ENCODE data around the gene INPP5A. TPM values are rescaled to one million over a fixed set of nuclear protein-coding genes. Genes with fewer than 3 reads are reported as not detected.

The INPP5A gene
- total and polyA plus RNA-seq, 2 of the 13 experiments (the other 11 are each of a cell fraction or from before 2014, with no cell fraction given), result 17.5 to 37.9 TPM

DNA sequence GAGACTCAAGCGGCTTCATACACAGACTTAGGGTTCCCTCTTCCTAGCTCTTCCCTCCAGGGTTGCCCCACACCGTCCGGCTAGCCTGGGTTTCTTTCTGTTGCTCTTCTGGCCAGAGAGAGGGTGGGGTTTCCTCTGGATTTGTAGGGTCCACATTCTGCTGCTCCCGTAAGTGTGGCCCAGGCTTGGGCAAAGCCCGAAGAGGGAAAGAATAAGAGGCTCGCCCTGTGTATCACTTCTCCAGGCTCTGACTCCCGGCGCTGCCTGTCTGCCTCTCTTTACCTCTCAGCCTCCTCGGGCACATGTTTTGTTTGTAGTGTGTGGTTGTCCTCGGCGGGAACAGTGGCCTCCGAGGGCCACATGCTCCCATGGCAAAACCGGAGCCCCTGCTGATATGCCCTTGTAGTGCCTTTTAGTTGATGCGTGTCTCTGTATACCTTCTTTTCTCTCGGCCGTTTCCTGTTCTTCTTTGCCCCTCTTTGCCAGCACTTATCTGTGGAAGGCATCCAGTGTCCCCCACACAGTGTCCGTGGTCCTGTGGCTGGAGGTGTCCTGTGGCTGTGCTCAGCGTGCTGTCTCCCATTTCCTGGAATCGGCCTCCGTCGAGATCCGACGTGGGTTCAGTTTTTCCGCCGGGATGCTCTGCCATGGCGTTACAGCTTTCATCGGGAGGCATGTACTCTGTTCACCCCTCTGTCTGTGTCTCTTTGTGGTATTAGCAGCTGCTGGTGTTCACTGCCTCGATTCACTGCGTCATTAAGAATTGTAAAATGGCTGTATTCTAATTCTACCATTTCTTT lies 102.9 kb downstream of the INPP5A start (continued):
- TF ChIP-seq, protein P1, sequence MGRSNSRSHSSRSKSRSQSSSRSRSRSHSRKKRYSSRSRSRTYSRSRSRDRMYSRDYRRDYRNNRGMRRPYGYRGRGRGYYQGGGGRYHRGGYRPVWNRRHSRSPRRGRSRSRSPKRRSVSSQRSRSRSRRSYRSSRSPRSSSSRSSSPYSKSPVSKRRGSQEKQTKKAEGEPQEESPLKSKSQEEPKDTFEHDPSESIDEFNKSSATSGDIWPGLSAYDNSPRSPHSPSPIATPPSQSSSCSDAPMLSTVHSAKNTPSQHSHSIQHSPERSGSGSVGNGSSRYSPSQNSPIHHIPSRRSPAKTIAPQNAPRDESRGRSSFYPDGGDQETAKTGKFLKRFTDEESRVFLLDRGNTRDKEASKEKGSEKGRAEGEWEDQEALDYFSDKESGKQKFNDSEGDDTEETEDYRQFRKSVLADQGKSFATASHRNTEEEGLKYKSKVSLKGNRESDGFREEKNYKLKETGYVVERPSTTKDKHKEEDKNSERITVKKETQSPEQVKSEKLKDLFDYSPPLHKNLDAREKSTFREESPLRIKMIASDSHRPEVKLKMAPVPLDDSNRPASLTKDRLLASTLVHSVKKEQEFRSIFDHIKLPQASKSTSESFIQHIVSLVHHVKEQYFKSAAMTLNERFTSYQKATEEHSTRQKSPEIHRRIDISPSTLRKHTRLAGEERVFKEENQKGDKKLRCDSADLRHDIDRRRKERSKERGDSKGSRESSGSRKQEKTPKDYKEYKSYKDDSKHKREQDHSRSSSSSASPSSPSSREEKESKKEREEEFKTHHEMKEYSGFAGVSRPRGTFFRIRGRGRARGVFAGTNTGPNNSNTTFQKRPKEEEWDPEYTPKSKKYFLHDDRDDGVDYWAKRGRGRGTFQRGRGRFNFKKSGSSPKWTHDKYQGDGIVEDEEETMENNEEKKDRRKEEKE (IDR thresholded peaks at IDR 0.05), result no peak
- no peak for TF ChIP-seq ATAD3A (CRISPR knock-in tag; IDR thresholded peaks at IDR 0.05)
- no peak for TF ChIP-seq ZNF24 (IDR thresholded peaks at IDR 0.05)
- no peak for TF ChIP-seq ZNF251 (CRISPR knock-in tag; IDR thresholded peaks at IDR 0.05)
- TF ChIP-seq ZNF598 (CRISPR knock-in tag; IDR thresholded peaks at IDR 0.05; ENCODE audit: borderline replicate concordance), result no peak
- TF ChIP-seq PITX1 (CRISPR knock-in tag; IDR thresholded peaks at IDR 0.05), result no peak
- TF ChIP-seq MBNL3 (CRISPR knock-in tag; conservative IDR thresholded peaks at IDR 0.05), result no peak
- TF ChIP-seq SMYD3 (CRISPR knock-in tag; IDR thresholded peaks at IDR 0.05), result no peak
- no peak for TF ChIP-seq PRPF4 (IDR thresholded peaks at IDR 0.05; ENCODE audit: low read depth, low read length, poor library complexity, severe bottlenecking)
- no peak for TF ChIP-seq MIXL1 (CRISPR knock-in tag; IDR thresholded peaks at IDR 0.05)
- TF ChIP-seq, protein P2, sequence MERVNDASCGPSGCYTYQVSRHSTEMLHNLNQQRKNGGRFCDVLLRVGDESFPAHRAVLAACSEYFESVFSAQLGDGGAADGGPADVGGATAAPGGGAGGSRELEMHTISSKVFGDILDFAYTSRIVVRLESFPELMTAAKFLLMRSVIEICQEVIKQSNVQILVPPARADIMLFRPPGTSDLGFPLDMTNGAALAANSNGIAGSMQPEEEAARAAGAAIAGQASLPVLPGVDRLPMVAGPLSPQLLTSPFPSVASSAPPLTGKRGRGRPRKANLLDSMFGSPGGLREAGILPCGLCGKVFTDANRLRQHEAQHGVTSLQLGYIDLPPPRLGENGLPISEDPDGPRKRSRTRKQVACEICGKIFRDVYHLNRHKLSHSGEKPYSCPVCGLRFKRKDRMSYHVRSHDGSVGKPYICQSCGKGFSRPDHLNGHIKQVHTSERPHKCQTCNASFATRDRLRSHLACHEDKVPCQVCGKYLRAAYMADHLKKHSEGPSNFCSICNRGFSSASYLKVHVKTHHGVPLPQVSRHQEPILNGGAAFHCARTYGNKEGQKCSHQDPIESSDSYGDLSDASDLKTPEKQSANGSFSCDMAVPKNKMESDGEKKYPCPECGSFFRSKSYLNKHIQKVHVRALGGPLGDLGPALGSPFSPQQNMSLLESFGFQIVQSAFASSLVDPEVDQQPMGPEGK (CRISPR knock-in tag; IDR thresholded peaks at IDR 0.05), result no peak
- no peak for TF ChIP-seq ZSCAN9 (CRISPR knock-in tag; IDR thresholded peaks at IDR 0.05; ENCODE audit: borderline replicate concordance)

All from HepG2 (cell line).